ENCODE results near the gene RNU6-9. TPM values are rescaled to one million over a fixed set of nuclear protein-coding genes. Genes with fewer than 3 reads are reported as not detected.
A peak's percentile ranks its signal among the peaks of the same experiment; 100 is the strongest.

The RNU6-9 gene
- total RNA-seq, 1 donor from 2014 or later, result not detected

DNA sequence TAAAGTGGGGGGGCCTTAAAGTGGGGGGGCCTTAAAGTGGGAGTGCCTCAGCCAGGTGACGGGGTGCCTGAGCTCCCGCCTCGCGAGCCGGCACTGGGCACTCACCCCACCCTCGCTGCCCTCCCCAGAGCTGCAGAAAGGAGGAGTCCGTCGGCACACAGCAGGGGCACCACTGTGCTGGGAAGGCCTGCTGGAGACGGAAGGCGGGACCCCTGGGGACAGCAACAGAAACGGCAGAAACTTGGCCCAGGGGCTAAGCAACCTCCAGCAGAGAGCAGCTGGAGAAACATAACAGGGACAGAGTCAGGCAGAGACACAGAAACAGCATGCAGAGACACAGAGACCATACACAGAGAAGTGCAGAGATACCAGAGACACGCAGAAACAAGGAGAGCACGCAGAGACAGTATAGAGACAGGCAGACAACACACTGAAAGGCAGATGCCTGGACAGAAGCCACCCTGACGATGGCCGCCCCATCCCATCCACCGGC is 25.9 kb upstream of the RNU6-9 start:
- Mint-ChIP-seq H3K9me3 (no peaks in the 10 kb centered on the region), H3K27ac (peak overlapping the region; percentile 70), H3K36me3 (peaks cover 12% of the 10 kb centered on the region), H3K27me3 (peaks cover 3% of the 10 kb centered on the region), H3K4me1 (ENCODE audit: unreplicated experiment) (peaks cover 8% of the 10 kb centered on the region), H3K4me3 (no peak overlapping the region)
- TF ChIP-seq, protein P1, sequence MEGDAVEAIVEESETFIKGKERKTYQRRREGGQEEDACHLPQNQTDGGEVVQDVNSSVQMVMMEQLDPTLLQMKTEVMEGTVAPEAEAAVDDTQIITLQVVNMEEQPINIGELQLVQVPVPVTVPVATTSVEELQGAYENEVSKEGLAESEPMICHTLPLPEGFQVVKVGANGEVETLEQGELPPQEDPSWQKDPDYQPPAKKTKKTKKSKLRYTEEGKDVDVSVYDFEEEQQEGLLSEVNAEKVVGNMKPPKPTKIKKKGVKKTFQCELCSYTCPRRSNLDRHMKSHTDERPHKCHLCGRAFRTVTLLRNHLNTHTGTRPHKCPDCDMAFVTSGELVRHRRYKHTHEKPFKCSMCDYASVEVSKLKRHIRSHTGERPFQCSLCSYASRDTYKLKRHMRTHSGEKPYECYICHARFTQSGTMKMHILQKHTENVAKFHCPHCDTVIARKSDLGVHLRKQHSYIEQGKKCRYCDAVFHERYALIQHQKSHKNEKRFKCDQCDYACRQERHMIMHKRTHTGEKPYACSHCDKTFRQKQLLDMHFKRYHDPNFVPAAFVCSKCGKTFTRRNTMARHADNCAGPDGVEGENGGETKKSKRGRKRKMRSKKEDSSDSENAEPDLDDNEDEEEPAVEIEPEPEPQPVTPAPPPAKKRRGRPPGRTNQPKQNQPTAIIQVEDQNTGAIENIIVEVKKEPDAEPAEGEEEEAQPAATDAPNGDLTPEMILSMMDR (conservative IDR thresholded peaks at IDR 0.05), result no peak
- DNase-seq (ENCODE audit: extremely low spot score, unreplicated experiment), result no peak

DNA sequence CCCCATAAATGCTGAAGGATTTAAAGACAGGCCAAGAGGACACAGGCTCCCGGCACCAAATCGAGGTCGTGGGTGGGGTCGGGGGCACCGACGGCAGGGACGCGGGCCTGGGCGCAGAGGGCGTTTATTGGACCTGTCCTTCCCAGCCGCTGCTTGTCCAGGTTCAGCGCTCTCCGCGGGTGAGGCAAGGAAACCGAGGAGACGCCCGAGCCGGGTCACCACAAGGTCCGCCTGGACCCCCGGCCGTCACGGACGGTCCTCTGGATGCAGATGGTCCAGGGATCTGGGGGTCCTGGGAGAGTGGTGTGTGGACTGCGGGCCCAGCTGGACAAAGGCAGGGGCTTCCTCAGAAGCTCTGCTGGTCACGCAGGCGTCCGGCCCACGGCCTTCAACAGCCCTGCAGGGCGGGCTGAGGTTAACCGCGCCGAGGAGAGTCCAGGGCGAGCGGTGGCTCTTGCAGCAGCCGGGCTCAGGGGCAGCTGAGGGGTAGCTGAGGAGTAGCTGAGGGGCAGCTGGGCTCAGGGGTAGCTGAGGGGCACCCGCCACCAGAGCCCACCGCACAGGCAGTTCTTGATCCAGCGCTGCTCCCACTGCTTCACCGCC is 25.3 kb upstream of the RNU6-9 start:
- TF ChIP-seq, protein P1 (conservative IDR thresholded peaks at IDR 0.05), result no peak
- no peak for DNase-seq (ENCODE audit: extremely low spot score, unreplicated experiment)
- no peak overlapping the region for H3K4me3 Mint-ChIP-seq
- H3K9me3 Mint-ChIP-seq, result no peaks in the 10 kb centered on the region
- peak overlapping the region; percentile 70 for H3K27ac Mint-ChIP-seq
- peaks cover 12% of the 10 kb centered on the region for H3K36me3 Mint-ChIP-seq
- no peaks in the 10 kb centered on the region for H3K27me3 Mint-ChIP-seq
- H3K4me1 Mint-ChIP-seq (ENCODE audit: unreplicated experiment), result peaks cover 8% of the 10 kb centered on the region

DNA sequence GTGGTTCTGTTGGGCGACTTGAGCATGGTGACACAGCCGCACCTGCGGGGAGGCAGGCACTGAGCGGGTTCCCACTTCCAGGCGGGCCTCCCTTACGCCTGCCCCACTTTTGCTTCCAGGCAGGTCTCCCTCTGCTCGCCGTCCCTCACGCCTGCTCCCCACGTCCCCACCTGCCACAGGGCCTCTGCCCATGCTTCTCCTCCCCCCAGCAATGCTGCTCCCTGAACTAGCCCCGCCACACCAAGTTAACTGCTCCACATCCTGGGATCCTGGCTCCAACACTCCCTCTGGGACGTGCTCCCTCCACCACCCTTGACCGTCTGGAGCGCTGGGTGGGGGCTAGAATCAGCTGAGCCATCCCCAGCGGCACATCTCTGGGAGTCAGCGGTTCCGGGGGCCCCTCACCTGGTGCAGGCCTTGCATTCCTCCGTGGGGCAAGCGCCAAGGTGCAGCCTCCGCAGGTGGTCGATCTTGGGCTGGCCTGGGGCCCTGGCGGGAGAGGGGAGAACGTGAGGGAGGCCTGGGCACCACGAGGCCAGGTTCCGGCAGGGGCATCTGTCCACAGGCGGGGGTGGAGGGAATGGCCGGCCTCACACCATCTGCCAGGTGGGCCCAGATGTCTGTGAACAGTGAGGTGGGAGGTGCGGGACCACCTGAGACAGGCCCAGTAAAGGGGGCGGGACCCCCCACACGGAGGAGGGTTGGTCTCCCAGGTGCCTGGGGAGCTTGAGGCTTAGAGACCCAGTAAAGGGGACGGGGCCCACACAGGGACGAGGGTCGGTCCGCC is 24.6 kb upstream of the RNU6-9 start:
- Mint-ChIP-seq H3K9me3 (no peaks in the 10 kb centered on the region), H3K4me3 (no peak overlapping the region), H3K36me3 (peaks cover 12% of the 10 kb centered on the region), H3K27me3 (no peaks in the 10 kb centered on the region), H3K4me1 (ENCODE audit: unreplicated experiment) (peaks cover 8% of the 10 kb centered on the region), H3K27ac (no peak overlapping the region)
- DNase-seq (ENCODE audit: extremely low spot score, unreplicated experiment), result no peak
- TF ChIP-seq, protein P1 (conservative IDR thresholded peaks at IDR 0.05), result no peak

DNA sequence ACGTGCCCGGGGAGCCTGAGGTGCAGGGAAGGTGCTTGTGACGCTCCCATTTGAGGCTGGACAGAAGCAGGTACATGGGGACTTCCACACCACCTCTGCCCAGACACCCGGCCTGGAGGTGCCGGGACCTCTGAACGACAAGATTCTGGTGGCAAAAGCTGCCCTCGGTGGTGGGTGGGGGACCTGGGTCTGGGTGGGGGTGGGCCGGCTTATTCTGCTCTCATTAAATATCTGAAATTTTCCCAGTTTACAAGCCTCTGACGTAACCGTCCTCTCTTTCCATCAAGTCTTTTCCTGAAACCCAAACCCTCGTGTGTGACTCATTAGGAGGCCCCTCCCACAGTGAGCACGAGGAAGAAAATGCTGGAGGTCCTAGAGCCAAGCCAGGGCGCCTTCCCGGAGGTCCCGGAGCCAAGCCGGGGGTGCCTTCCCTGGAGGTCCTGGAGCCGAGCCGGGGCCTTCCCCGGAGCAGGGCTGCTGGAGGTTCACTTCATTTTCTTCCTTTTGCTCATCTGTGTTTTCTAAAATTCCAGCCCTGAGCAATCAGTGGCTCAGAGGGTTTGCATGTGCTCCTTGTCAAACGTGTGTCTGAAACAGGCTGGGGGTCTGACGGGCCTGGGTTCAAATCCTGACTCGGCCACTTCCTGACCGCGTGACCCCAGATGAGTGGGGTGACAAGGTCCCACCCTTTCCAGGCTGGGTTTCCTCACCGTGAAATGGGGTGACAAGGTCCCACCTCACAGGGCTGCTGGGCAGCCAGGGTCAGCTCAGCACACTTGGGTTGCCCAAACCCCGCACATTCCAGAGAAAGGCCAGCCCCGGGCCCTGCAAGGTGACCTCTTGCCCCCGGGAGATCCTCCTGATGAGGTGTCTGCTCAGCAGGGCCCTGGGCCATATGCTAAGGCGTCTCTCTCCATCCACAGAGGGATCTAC is 23.8 kb upstream of the RNU6-9 start:
- Mint-ChIP-seq H3K27ac (no peak overlapping the region), H3K4me3 (no peak overlapping the region), H3K9me3 (no peaks in the 10 kb centered on the region), H3K36me3 (peaks cover 12% of the 10 kb centered on the region), H3K27me3 (no peaks in the 10 kb centered on the region), H3K4me1 (ENCODE audit: unreplicated experiment) (peaks cover 8% of the 10 kb centered on the region)
- DNase-seq (ENCODE audit: extremely low spot score, unreplicated experiment), result no peak
- TF ChIP-seq, protein P1 (conservative IDR thresholded peaks at IDR 0.05), result no peak

DNA sequence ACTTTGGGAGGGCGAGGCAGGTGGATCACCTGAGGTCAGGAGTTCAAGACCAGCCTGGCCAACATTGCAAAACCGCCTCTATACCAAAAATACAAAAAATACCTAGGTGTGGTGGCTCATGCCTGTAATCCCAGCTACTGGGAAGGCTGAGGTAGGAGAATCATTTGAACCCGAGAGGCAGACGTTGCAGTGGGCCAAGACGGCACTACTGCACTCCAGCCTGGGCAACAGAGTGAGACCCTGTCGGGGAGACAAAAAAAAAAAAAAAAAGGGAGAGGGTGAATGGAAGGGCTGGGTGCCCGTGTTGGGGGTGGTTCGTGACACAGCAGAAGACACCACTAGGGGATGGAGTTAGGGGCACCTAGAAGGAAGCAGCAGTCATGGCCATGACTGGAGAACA is 23.0 kb upstream of the RNU6-9 start:
- H3K4me3 Mint-ChIP-seq, result no peak overlapping the region
- H3K36me3 Mint-ChIP-seq, result peaks cover 12% of the 10 kb centered on the region
- peaks cover 8% of the 10 kb centered on the region for H3K4me1 Mint-ChIP-seq (ENCODE audit: unreplicated experiment)
- TF ChIP-seq, protein P1 (conservative IDR thresholded peaks at IDR 0.05), result no peak
- no peak overlapping the region for H3K27ac Mint-ChIP-seq
- H3K27me3 Mint-ChIP-seq, result no peaks in the 10 kb centered on the region
- H3K9me3 Mint-ChIP-seq, result no peaks in the 10 kb centered on the region
- DNase-seq (ENCODE audit: extremely low spot score, unreplicated experiment), result no peak

All from type B pancreatic cell (in vitro differentiated cells).